ENCODE measurements around the gene NAV2.
A peak's percentile ranks its signal among the peaks of the same experiment; 100 is the strongest.

The NAV2 gene

DNA sequence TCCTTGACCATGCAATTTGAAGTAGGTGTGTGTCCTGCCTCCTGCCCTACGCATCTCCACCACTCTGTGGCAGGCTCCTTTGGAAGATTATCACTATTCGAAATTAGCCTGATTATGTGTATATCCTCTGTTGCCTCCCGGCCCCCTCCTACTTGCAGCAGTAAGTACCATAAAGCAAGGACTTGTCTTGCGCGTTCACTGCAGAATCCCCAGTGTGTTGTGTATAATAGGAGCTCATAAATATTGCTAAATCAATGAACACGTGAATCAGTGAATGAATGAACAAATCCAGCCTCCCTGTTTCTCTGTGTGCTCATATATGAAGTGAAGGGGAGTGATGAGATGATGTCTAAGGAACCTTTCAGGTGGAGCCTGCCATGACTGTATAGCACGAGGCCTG lies 237.0 kb downstream of the NAV2 start:
- Histone ChIP-seq H3K4me1 (ENCODE audit: control insufficient read depth in 2 of 2, insufficient read depth in 2 of 2, low read length in 2 of 2) (peaks cover 3 to 7% of the 10 kb centered on the region in 2 donors), H3K4me3 (ENCODE audit: low read length in 2 of 2) (no peak overlapping the region)

GRCh38 chr11:19951558-19952115 lies 239.0 kb downstream of the NAV2 start:
- Histone ChIP-seq H3K9ac (ENCODE audit: low read depth in 1 of 2, low read length in 2 of 2) (no peak overlapping the region), H3K4me3 (ENCODE audit: low read length in 2 of 2) (peak overlapping the region; percentile 46 to 64), H3K36me3 (ENCODE audit: control insufficient read depth in 2 of 2, insufficient read depth in 2 of 2, low read length in 2 of 2) (peaks cover 7 to 8% of the 10 kb centered on the region in 2 donors), H3K9me3 (ENCODE audit: control insufficient read depth in 2 of 2, low read length in 2 of 2) (no peaks in the 10 kb centered on the region), H3K27ac (ENCODE audit: low read depth in 2 of 2, low read length in 2 of 2) (no peak overlapping the region), H3K27me3 (ENCODE audit: control insufficient read depth in 2 of 2, insufficient read depth in 2 of 2, low read length in 2 of 2) (no peaks in the 10 kb centered on the region), H3K4me1 (ENCODE audit: control insufficient read depth in 2 of 2, insufficient read depth in 2 of 2, low read length in 2 of 2) (peaks cover 3 to 7% of the 10 kb centered on the region in 2 donors)

More for the DNA sequence above, 237.0 kb downstream of the NAV2 start:
- no peaks in the 10 kb centered on the region for H3K9me3 ChIP-seq (ENCODE audit: control insufficient read depth in 2 of 2, low read length in 2 of 2)
- H3K9ac ChIP-seq (ENCODE audit: low read depth in 1 of 2, low read length in 2 of 2) = no peak overlapping the region
- peaks cover 7 to 11% of the 10 kb centered on the region in 2 donors for H3K36me3 ChIP-seq (ENCODE audit: control insufficient read depth in 2 of 2, insufficient read depth in 2 of 2, low read length in 2 of 2)
- no peak overlapping the region for H3K27ac ChIP-seq (ENCODE audit: low read depth in 2 of 2, low read length in 2 of 2)
- H3K27me3 ChIP-seq (ENCODE audit: control insufficient read depth in 2 of 2, insufficient read depth in 2 of 2, low read length in 2 of 2) = no peaks in the 10 kb centered on the region

DNA sequence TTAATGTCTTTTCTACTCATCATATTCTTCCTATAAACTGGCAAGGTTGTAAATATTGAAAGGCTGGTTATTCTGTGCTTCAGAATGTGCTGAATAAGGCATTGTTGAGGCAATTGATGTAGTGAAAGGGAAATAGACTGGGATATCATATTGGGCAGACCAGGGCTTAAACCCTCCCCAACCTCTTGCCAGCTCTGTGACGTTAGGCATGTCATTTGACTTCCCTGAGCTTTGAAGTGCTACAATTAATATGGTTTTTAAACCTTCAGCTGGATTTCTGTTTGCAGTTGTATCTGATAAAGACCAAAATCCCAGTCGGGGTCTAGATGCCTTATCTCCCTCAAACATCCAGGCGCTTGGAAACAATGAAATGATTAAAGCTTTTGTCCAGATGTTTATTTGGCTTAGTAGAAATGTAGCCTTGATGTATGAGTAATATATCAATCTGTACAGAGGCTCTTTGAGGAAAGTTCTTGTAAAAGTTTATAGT lies 239.5 kb downstream of the NAV2 start:
- Histone ChIP-seq H3K4me3 (ENCODE audit: low read length in 2 of 2) (no peak overlapping the region), H3K27ac (ENCODE audit: low read depth in 2 of 2, low read length in 2 of 2) (no peak overlapping the region), H3K9ac (ENCODE audit: low read depth in 1 of 2, low read length in 2 of 2) (no peak overlapping the region), H3K4me1 (ENCODE audit: control insufficient read depth in 2 of 2, insufficient read depth in 2 of 2, low read length in 2 of 2) (peaks cover 3 to 7% of the 10 kb centered on the region in 2 donors), H3K27me3 (ENCODE audit: control insufficient read depth in 2 of 2, insufficient read depth in 2 of 2, low read length in 2 of 2) (no peaks in the 10 kb centered on the region), H3K36me3 (ENCODE audit: control insufficient read depth in 2 of 2, insufficient read depth in 2 of 2, low read length in 2 of 2) (peaks cover 7 to 8% of the 10 kb centered on the region in 2 donors), H3K9me3 (ENCODE audit: control insufficient read depth in 2 of 2, low read length in 2 of 2) (no peaks in the 10 kb centered on the region)

DNA sequence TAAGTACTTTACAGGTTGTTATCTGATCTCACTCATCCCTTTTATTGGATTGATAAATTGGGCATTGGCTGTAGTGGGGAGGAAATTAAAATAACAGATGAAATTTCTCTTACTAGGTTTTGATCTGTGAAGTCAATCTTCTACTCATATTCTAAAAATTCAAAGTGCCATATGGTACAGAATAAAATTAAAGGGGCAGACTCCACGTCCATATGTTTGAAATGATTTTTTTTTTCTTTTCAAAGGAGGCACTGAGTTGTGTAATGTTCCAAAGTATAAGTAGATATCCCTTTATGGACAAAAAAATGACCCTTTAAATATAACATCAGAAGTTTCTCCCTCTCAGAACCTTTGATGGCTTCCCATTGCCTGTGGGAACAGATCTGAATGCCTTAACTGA lies 240.3 kb downstream of the NAV2 start:
- Histone ChIP-seq H3K4me3 (ENCODE audit: low read length in 2 of 2) (no peak overlapping the region), H3K9me3 (ENCODE audit: control insufficient read depth in 2 of 2, low read length in 2 of 2) (no peaks in the 10 kb centered on the region), H3K4me1 (ENCODE audit: control insufficient read depth in 2 of 2, insufficient read depth in 2 of 2, low read length in 2 of 2) (peaks cover 3 to 7% of the 10 kb centered on the region in 2 donors), H3K27ac (ENCODE audit: low read depth in 2 of 2, low read length in 2 of 2) (no peak overlapping the region), H3K27me3 (ENCODE audit: control insufficient read depth in 2 of 2, insufficient read depth in 2 of 2, low read length in 2 of 2) (no peaks in the 10 kb centered on the region), H3K9ac (ENCODE audit: low read depth in 1 of 2, low read length in 2 of 2) (no peak overlapping the region), H3K36me3 (ENCODE audit: control insufficient read depth in 2 of 2, insufficient read depth in 2 of 2, low read length in 2 of 2) (peaks cover 5 to 8% of the 10 kb centered on the region in 2 donors)

GRCh38 chr11:19953336-19953735 lies 240.7 kb downstream of the NAV2 start:
- H3K9ac ChIP-seq (ENCODE audit: low read depth in 1 of 2, low read length in 2 of 2) = no peak overlapping the region
- H3K4me1 ChIP-seq (ENCODE audit: control insufficient read depth in 2 of 2, insufficient read depth in 2 of 2, low read length in 2 of 2) = peaks cover 3 to 7% of the 10 kb centered on the region in 2 donors
- H3K9me3 ChIP-seq (ENCODE audit: control insufficient read depth in 2 of 2, low read length in 2 of 2) = no peaks in the 10 kb centered on the region
- H3K27me3 ChIP-seq (ENCODE audit: control insufficient read depth in 2 of 2, insufficient read depth in 2 of 2, low read length in 2 of 2) = no peaks in the 10 kb centered on the region
- H3K36me3 ChIP-seq (ENCODE audit: control insufficient read depth in 2 of 2, insufficient read depth in 2 of 2, low read length in 2 of 2) = peaks cover 5 to 8% of the 10 kb centered on the region in 2 donors
- H3K4me3 ChIP-seq (ENCODE audit: low read length in 2 of 2) = no peak overlapping the region
- no peak overlapping the region for H3K27ac ChIP-seq (ENCODE audit: low read depth in 2 of 2, low read length in 2 of 2)

DNA sequence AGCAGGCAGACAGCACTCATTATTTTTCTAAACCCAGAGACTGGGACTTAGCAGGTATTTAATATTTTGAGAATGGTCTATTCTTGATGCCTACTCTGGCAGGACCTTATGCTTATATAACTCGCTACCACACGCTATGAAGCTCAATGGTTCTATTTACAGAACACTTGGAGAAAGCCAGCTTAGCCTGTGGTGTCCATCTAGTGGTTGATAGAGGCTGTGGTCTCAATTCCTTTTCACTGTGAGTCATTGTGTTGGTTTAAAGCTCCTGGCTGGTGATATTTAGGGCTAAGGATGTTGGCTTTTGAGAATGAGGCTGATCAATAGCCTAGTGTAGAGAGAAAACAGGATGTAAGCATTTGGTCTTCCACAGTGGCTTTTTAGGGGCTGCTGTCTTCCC lies 241.3 kb downstream of the NAV2 start:
- Histone ChIP-seq H3K36me3 (ENCODE audit: control insufficient read depth in 2 of 2, insufficient read depth in 2 of 2, low read length in 2 of 2) (peaks cover 2 to 8% of the 10 kb centered on the region in 2 donors), H3K4me1 (ENCODE audit: control insufficient read depth in 2 of 2, insufficient read depth in 2 of 2, low read length in 2 of 2) (peaks cover 3 to 7% of the 10 kb centered on the region in 2 donors), H3K4me3 (ENCODE audit: low read length in 2 of 2) (no peak overlapping the region), H3K9me3 (ENCODE audit: control insufficient read depth in 2 of 2, low read length in 2 of 2) (no peaks in the 10 kb centered on the region), H3K9ac (ENCODE audit: low read depth in 1 of 2, low read length in 2 of 2) (no peak overlapping the region), H3K27me3 (ENCODE audit: control insufficient read depth in 2 of 2, insufficient read depth in 2 of 2, low read length in 2 of 2) (no peaks in the 10 kb centered on the region), H3K27ac (ENCODE audit: low read depth in 2 of 2, low read length in 2 of 2) (no peak overlapping the region)

DNA sequence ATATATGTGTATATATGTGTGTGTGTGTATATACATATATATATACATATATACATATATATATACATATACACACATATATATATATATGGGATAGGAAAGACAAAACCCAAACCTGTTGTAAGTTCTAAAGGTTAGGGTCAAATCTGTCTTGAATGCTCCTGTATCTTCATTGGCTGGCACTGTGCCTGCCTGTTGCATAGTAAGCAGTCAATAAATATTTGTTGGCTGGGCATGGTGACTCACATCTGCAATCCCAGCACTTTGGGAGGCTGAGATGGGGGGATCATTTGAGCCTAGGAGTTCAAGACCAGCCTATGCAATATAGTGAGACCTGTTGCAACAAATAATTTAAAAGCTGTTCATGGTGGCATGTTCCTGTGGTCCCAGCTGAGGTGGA lies 242.3 kb downstream of the NAV2 start:
- Histone ChIP-seq H3K36me3 (ENCODE audit: control insufficient read depth in 2 of 2, insufficient read depth in 2 of 2, low read length in 2 of 2) (peaks cover 0 to under 1% of the 10 kb centered on the region in 2 donors), H3K9me3 (ENCODE audit: control insufficient read depth in 2 of 2, low read length in 2 of 2) (no peaks in the 10 kb centered on the region), H3K9ac (ENCODE audit: low read depth in 1 of 2, low read length in 2 of 2) (no peak overlapping the region), H3K4me1 (ENCODE audit: control insufficient read depth in 2 of 2, insufficient read depth in 2 of 2, low read length in 2 of 2) (peaks cover 3 to 7% of the 10 kb centered on the region in 2 donors), H3K4me3 (ENCODE audit: low read length in 2 of 2) (no peak overlapping the region), H3K27ac (ENCODE audit: low read depth in 2 of 2, low read length in 2 of 2) (no peak overlapping the region), H3K27me3 (ENCODE audit: control insufficient read depth in 2 of 2, insufficient read depth in 2 of 2, low read length in 2 of 2) (no peaks in the 10 kb centered on the region)

- Histone ChIP-seq H3K4me3 (ENCODE audit: low read length in 2 of 2) (no peak overlapping the region), H3K9ac (ENCODE audit: low read depth in 1 of 2, low read length in 2 of 2) (no peak overlapping the region), H3K9me3 (ENCODE audit: control insufficient read depth in 2 of 2, low read length in 2 of 2) (no peaks in the 10 kb centered on the region), H3K27ac (ENCODE audit: low read depth in 2 of 2, low read length in 2 of 2) (no peak overlapping the region), H3K4me1 (ENCODE audit: control insufficient read depth in 2 of 2, insufficient read depth in 2 of 2, low read length in 2 of 2) (peaks cover 3 to 7% of the 10 kb centered on the region in 2 donors), H3K27me3 (ENCODE audit: control insufficient read depth in 2 of 2, insufficient read depth in 2 of 2, low read length in 2 of 2) (no peaks in the 10 kb centered on the region), H3K36me3 (ENCODE audit: control insufficient read depth in 2 of 2, insufficient read depth in 2 of 2, low read length in 2 of 2) (no peaks in the 10 kb centered on the region)
Measured at GRCh38 chr11:19955660-19956059, 243.0 kb downstream of the NAV2 start.

GRCh38 chr11:19956228-19956627 lies 243.6 kb downstream of the NAV2 start:
- Histone ChIP-seq H3K9ac (ENCODE audit: low read depth in 1 of 2, low read length in 2 of 2) (no peak overlapping the region), H3K36me3 (ENCODE audit: control insufficient read depth in 2 of 2, insufficient read depth in 2 of 2, low read length in 2 of 2) (no peaks in the 10 kb centered on the region), H3K4me3 (ENCODE audit: low read length in 2 of 2) (no peak overlapping the region), H3K9me3 (ENCODE audit: control insufficient read depth in 2 of 2, low read length in 2 of 2) (no peaks in the 10 kb centered on the region), H3K27me3 (ENCODE audit: control insufficient read depth in 2 of 2, insufficient read depth in 2 of 2, low read length in 2 of 2) (no peaks in the 10 kb centered on the region), H3K4me1 (ENCODE audit: control insufficient read depth in 2 of 2, insufficient read depth in 2 of 2, low read length in 2 of 2) (peaks cover 3 to 7% of the 10 kb centered on the region in 2 donors), H3K27ac (ENCODE audit: low read depth in 2 of 2, low read length in 2 of 2) (no peak overlapping the region)

DNA sequence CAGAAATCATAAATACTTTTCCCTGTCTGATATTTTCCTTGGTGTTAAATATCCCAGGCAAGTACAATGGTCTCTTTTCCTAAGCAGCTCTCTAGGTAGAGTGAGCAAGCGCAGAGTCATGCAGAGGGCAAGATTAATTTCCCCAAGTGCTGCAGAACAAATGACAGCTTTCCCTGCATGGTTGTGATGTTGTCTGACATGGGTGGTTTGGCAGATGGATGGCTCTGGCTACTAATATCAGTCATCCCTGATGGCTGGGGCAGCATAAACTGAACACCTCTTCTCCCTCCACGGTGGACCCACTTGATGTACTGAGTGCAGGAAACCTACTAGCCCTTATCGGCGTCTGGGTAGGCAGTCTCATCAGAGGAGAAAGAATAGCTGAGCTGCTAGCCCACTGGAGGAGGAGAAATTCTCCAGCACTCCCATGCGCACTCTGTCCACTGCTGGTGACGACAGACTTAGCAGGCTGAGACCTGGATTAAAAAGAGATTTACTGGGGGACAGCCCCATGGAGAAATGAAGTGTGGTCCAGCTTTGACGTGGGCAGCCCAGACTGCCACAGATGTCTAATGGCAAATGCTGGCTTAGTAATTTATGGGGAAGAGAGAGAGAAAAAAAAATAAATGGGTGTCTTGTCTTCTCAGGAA lies 244.8 kb downstream of the NAV2 start:
- Histone ChIP-seq H3K4me1 (ENCODE audit: control insufficient read depth in 2 of 2, insufficient read depth in 2 of 2, low read length in 2 of 2) (peaks cover 0 to 2% of the 10 kb centered on the region in 2 donors), H3K9ac (ENCODE audit: low read depth in 1 of 2, low read length in 2 of 2) (no peak overlapping the region), H3K36me3 (ENCODE audit: control insufficient read depth in 2 of 2, insufficient read depth in 2 of 2, low read length in 2 of 2) (no peaks in the 10 kb centered on the region), H3K4me3 (ENCODE audit: low read length in 2 of 2) (no peak overlapping the region), H3K9me3 (ENCODE audit: control insufficient read depth in 2 of 2, low read length in 2 of 2) (no peaks in the 10 kb centered on the region), H3K27me3 (ENCODE audit: control insufficient read depth in 2 of 2, insufficient read depth in 2 of 2, low read length in 2 of 2) (no peaks in the 10 kb centered on the region), H3K27ac (ENCODE audit: low read depth in 2 of 2, low read length in 2 of 2) (no peak overlapping the region)

Measured in mucosa of rectum (tissue), 2 donors.